Upper lobe of left lung (tissue), 4 donors: Measurements from ENCODE around the gene TRAF3.

Source experiments
- CTCF ChIP-seq, 6 experiments: fragments of 450-650 bp in 4 of 6; fragments of 200-600 bp in 2 of 6; sonication (generic) in 2 of 6; IDR thresholded peaks; one replicate each; pipeline ENCODE4 v1.5.1; 2016 to 2019; ENCODE audit warnings: antibody characterized with exemption in 6 of 6
- POLR2A ChIP-seq, 4 donors: fragments of 450-650 bp; IDR thresholded peaks; one replicate each; pipeline ENCODE4 v1.5.1; 2016 to 2017; ENCODE audit warnings: antibody characterized with exemption in 4 of 4, mild to moderate bottlenecking in 2 of 4

GRCh38 chr14:102945346-102946130 is 168.3 kb downstream of the TRAF3 start:
- TF ChIP-seq CTCF (IDR thresholded peaks at IDR 0.05) (no peak), POLR2A (IDR thresholded peaks at IDR 0.05) (no peak)
